Smooth muscle cell (in vitro differentiated cells): ENCODE data around the gene DONSON. TPM values are rescaled to one million over a fixed set of nuclear protein-coding genes. Genes with fewer than 3 reads are reported as not detected.

ENCODE experiments used
- DNase-seq: peaks from one replicate; lab custom pipeline; 2025; ENCODE audit not compliant: unreplicated experiment; lab: John Stamatoyannopoulos, UW
- H2AFZ ChIP-seq: fragments of 200-600 bp; sonication (generic); 2 replicates; pipeline ENCODE4 v1.6.0; 2016; ENCODE audit warnings: antibody characterized with exemption, low read depth, mild to moderate bottlenecking
- H3F3A ChIP-seq: fragments of 200-600 bp; sonication (generic); 2 replicates; pipeline ENCODE4 v1.6.0; 2017; ENCODE audit warnings: antibody characterized with exemption, low read depth
- H3K27ac ChIP-seq: fragments of 200-600 bp; sonication (generic); 2 replicates; pipeline ENCODE4 v1.5.1; 2016; ENCODE audit warnings: low read depth, mild to moderate bottlenecking
- H3K27me3 ChIP-seq: fragments of 200-600 bp; sonication (generic); 2 replicates; pipeline ENCODE4 v1.6.1; 2016; ENCODE audit warnings: low read depth, mild to moderate bottlenecking
- H3K36me3 ChIP-seq: fragments of 200-600 bp; sonication (generic); 2 replicates; pipeline ENCODE4 v1.5.1; 2016; ENCODE audit warnings: low read depth
- H3K4me1 ChIP-seq: fragments of 200-600 bp; sonication (generic); 2 replicates; pipeline ENCODE4 v1.5.1; 2016; ENCODE audit warnings: low read depth
- H3K4me2 ChIP-seq: fragments of 200-600 bp; sonication (generic); 2 replicates; pipeline ENCODE4 v1.6.0; 2016; ENCODE audit warnings: mild to moderate bottlenecking
- H3K4me3 ChIP-seq: fragments of 200-600 bp; sonication (generic); 2 replicates; pipeline ENCODE4 v1.5.1; 2016; ENCODE audit warnings: mild to moderate bottlenecking
- H3K79me2 ChIP-seq: fragments of 200-600 bp; sonication (generic); 2 replicates; pipeline ENCODE4 v1.6.0; 2016; ENCODE audit warnings: low read depth, mild to moderate bottlenecking
- H3K9ac ChIP-seq: fragments of 200-600 bp; sonication (generic); 2 replicates; pipeline ENCODE4 v1.6.0; 2016; ENCODE audit warnings: low read depth
- H3K9me3 ChIP-seq: fragments of 200-600 bp; sonication (generic); replicated peaks from 2 replicates; pipeline ENCODE4 v1.5.1; 2016; ENCODE audit warnings: low read depth
- H4K20me1 ChIP-seq: fragments of 200-600 bp; sonication (generic); 2 replicates; pipeline ENCODE4 v1.6.0; 2016; ENCODE audit warnings: low read depth
- CTCF ChIP-seq: fragments of 200-600 bp; sonication (generic); IDR thresholded peaks from 2 replicates; pipeline ENCODE4 v1.5.1; 2017; ENCODE audit warnings: borderline replicate concordance, mild to moderate bottlenecking, antibody characterized with exemption; ENCODE audit not compliant: insufficient read depth, poor library complexity, severe bottlenecking
- WGBS: methylation state at CpG from one replicate; pipeline ENCODE4 v1.1.7; 2016; ENCODE audit warnings: low lambda C conversion rate; 5-methylcytosine and 5-hydroxymethylcytosine counted together
- polyA plus RNA-seq: library from polyadenylated mRNA; unstranded; fragments of >200 nt; fragmentation: Nextera tagmentation; extraction: Ambion mirVana; gene quantifications from 2 replicates; pipeline ENCODE4 v1.2.1, GENCODE V29; 2016
- total RNA-seq: library from RNA; depleted of rRNA; stranded (reverse); fragments of >200 nt; gene quantifications from 2 replicates; pipeline ENCODE4 v1.2.3, GENCODE V29; 2014

DONSON gene
- total and polyA plus RNA-seq, 2 experiments from 2014 or later = 38.0 to 41.7 TPM

GRCh38 chr21:33554236-33554981 is 34.1 kb downstream of the DONSON start:
- H3K9ac ChIP-seq = no peak overlapping the region
- peaks cover 98% of the 10 kb centered on the region for H3K79me2 ChIP-seq
- H3K4me2 ChIP-seq = no peak overlapping the region
- no peaks in the 10 kb centered on the region for H3K27me3 ChIP-seq
- peaks cover 98% of the 10 kb centered on the region for H4K20me1 ChIP-seq
- no peak for TF ChIP-seq CTCF
- no peak overlapping the region for H2AFZ ChIP-seq
- H3F3A ChIP-seq = peaks cover 19% of the 10 kb centered on the region
- no peaks in the 10 kb centered on the region for H3K4me1 ChIP-seq
- DNase-seq = no peak
- WGBS = 96% methylated on average over 18 of the region's 18 CpGs
- H3K36me3 ChIP-seq = peaks cover 69% of the 10 kb centered on the region
- no peak overlapping the region for H3K27ac ChIP-seq
- H3K9me3 ChIP-seq = no peaks in the 10 kb centered on the region
- no peak overlapping the region for H3K4me3 ChIP-seq

DNA sequence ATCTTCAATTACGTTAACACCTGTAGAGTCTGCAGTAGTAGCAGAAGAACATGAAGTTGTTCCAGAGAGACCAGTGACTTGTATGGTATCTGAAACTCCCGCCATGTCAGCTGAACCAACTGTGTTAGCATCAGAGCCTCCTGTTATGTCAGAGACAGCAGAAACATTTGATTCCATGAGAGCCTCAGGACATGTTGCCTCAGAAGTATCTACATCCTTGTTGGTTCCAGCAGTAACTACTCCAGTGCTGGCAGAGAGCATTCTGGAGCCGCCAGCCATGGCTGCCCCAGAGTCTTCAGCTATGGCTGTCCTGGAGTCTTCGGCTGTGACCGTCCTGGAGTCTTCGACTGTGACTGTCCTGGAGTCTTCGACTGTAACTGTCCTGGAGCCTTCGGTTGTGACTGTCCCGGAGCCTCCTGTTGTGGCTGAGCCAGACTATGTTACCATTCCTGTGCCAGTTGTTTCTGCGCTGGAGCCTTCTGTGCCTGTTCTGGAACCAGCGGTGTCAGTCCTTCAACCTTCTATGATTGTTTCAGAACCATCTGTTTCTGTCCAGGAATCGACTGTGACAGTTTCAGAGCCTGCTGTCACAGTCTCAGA is 35.4 kb downstream of the DONSON start:
- DNase-seq = no peak
- Histone ChIP-seq H3F3A (peaks cover 16% of the 10 kb centered on the region), H3K27me3 (no peaks in the 10 kb centered on the region), H2AFZ (no peak overlapping the region), H3K4me3 (no peak overlapping the region), H3K4me2 (no peak overlapping the region), H3K9ac (no peak overlapping the region), H4K20me1 (peaks cover 98% of the 10 kb centered on the region), H3K36me3 (peaks cover 67% of the 10 kb centered on the region), H3K79me2 (peaks cover 98% of the 10 kb centered on the region), H3K27ac (no peak overlapping the region), H3K4me1 (no peaks in the 10 kb centered on the region), H3K9me3 (no peaks in the 10 kb centered on the region)
- no peak for TF ChIP-seq CTCF
- 98% methylated on average over 12 of the region's 12 CpGs for WGBS

DNA sequence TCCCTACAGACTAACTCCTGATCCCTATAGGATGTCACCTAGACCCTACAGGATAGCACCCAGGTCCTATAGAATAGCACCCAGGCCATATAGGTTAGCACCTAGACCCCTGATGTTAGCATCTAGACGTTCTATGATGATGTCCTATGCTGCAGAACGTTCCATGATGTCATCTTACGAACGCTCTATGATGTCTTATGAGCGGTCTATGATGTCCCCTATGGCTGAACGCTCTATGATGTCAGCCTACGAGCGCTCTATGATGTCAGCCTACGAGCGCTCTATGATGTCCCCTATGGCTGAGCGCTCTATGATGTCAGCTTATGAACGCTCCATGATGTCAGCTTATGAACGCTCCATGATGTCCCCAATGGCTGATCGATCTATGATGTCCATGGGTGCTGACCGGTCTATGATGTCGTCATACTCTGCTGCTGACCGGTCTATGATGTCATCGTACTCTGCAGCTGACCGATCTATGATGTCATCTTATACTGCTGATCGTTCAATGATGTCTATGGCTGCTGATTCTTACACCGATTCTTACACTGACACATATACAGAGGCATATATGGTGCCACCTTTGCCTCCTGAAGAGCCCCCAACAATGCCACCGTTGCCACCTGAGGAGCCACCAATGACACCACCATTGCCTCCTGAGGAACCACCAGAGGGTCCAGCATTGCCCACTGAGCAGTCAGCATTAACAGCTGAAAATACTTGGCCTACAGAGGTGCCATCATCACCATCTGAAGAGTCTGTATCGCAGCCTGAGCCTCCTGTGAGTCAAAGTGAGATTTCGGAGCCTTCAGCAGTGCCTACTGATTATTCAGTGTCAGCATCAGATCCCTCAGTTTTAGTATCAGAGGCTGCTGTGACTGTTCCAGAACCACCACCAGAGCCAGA is 36.1 kb downstream of the DONSON start:
- H3K36me3 ChIP-seq = peaks cover 59% of the 10 kb centered on the region
- WGBS = 98% methylated on average over 24 of the region's 24 CpGs
- peaks cover 98% of the 10 kb centered on the region for H4K20me1 ChIP-seq

More for the DNA sequence above, 36.1 kb downstream of the DONSON start:
- Histone ChIP-seq H3K9ac (no peak overlapping the region), H3K79me2 (peaks cover 98% of the 10 kb centered on the region), H3K4me2 (no peak overlapping the region), H3K4me1 (no peaks in the 10 kb centered on the region), H3F3A (peaks cover 19% of the 10 kb centered on the region), H3K4me3 (no peak overlapping the region), H2AFZ (no peak overlapping the region), H3K27me3 (no peaks in the 10 kb centered on the region), H3K9me3 (no peaks in the 10 kb centered on the region), H3K27ac (no peak overlapping the region)
- no peak for DNase-seq
- TF ChIP-seq CTCF = no peak
